HL-60 (cell line): ENCODE measurements around the gene GLDN.
"Not testable (repeated sequence)": the region's sequence is repeated elsewhere in the genome, so short reads cannot be mapped to it uniquely, and the experiment has no call there.

Experiments used
- DNase-seq, 2 experiments: peaks; one replicate each; pipeline ENCODE4 v3.0.0-alpha.2; 2010 to 2020; ENCODE audit warnings: low read depth in 1 of 2, low spot score in 1 of 2
- H3K27ac ChIP-seq: fragments of 250-450 bp; sonication (Bioruptor Pico); replicated peaks from 2 replicates; pipeline ENCODE4 v1.5.1; 2020; ENCODE audit warnings: mild to moderate bottlenecking, moderate library complexity
- H3K27me3 ChIP-seq: fragments of 250-450 bp; sonication (Bioruptor Pico); 2 replicates; pipeline ENCODE4 v1.5.1; 2021; ENCODE audit warnings: mild to moderate bottlenecking, moderate library complexity; ENCODE audit not compliant: insufficient read depth, poor library complexity, severe bottlenecking
- H3K4me3 ChIP-seq: replicated peaks from 2 replicates; pipeline ENCODE4 v1.5.1; 2011; ENCODE audit warnings: mild to moderate bottlenecking, control low read depth, low read length; ENCODE audit not compliant: insufficient read depth
- GABPA ChIP-seq: IDR thresholded peaks from 2 replicates; pipeline ENCODE4 v1.6.1; 2012; ENCODE audit warnings: low read depth
- POLR2AphosphoS5 ChIP-seq: IDR thresholded peaks from 2 replicates; pipeline ENCODE4 v1.6.1; 2012; ENCODE audit warnings: low read depth
- SPI1 ChIP-seq: IDR thresholded peaks from 2 replicates; pipeline ENCODE4 v1.6.1; 2012; ENCODE audit warnings: low read depth, mild to moderate bottlenecking, borderline replicate concordance
- TF ChIP-seq, protein P1 (sequence below): IDR thresholded peaks from 2 replicates; pipeline ENCODE4 v1.6.1; 2012; ENCODE audit warnings: low read depth; ENCODE audit not compliant: insufficient replicate concordance
- TF ChIP-seq, protein P2 (sequence below): IDR thresholded peaks from one replicate; pipeline ENCODE4 v1.5.1; 2011; ENCODE audit warnings: low read length, control low read depth, inconsistent platforms; ENCODE audit not compliant: insufficient read depth

GLDN gene

DNA sequence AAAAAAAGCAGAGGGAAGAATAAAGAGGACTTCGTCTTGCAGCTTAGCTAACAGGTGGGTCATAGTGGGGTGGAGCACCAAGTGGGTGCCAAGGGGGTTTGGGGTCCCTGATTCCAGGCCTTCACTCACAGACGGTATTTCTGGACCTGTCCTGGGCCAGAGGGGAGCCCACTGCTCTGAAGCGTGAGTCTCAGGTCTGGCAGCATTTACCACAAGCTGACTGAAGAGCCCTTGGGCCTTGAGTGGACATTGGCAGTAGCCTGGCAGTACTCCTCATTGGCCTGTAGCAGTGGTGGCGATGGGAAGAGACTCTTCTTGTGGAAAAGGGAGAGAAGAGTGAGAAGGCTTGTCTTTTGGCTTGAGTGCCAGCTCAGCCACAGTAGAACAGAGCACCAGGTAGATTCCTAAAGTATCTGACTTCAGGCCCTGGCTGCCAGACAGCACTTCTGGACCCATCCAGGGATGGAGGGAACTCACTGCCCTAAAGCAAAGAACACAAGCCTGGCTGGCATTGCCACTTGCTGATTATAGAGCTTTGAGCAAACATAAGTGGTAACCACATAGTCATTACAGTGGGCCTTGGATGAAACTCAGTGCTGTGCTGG, 72.9 kb downstream of the GLDN start:
- no peak for DNase-seq
- Histone ChIP-seq H3K27me3 (no peaks in the 10 kb centered on the region), H3K27ac (no peak overlapping the region), H3K4me3 (no peak overlapping the region)
- no peak for TF ChIP-seq POLR2AphosphoS5
- TF ChIP-seq, protein P1, sequence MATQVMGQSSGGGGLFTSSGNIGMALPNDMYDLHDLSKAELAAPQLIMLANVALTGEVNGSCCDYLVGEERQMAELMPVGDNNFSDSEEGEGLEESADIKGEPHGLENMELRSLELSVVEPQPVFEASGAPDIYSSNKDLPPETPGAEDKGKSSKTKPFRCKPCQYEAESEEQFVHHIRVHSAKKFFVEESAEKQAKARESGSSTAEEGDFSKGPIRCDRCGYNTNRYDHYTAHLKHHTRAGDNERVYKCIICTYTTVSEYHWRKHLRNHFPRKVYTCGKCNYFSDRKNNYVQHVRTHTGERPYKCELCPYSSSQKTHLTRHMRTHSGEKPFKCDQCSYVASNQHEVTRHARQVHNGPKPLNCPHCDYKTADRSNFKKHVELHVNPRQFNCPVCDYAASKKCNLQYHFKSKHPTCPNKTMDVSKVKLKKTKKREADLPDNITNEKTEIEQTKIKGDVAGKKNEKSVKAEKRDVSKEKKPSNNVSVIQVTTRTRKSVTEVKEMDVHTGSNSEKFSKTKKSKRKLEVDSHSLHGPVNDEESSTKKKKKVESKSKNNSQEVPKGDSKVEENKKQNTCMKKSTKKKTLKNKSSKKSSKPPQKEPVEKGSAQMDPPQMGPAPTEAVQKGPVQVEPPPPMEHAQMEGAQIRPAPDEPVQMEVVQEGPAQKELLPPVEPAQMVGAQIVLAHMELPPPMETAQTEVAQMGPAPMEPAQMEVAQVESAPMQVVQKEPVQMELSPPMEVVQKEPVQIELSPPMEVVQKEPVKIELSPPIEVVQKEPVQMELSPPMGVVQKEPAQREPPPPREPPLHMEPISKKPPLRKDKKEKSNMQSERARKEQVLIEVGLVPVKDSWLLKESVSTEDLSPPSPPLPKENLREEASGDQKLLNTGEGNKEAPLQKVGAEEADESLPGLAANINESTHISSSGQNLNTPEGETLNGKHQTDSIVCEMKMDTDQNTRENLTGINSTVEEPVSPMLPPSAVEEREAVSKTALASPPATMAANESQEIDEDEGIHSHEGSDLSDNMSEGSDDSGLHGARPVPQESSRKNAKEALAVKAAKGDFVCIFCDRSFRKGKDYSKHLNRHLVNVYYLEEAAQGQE = no peak
- TF ChIP-seq, protein P2, sequence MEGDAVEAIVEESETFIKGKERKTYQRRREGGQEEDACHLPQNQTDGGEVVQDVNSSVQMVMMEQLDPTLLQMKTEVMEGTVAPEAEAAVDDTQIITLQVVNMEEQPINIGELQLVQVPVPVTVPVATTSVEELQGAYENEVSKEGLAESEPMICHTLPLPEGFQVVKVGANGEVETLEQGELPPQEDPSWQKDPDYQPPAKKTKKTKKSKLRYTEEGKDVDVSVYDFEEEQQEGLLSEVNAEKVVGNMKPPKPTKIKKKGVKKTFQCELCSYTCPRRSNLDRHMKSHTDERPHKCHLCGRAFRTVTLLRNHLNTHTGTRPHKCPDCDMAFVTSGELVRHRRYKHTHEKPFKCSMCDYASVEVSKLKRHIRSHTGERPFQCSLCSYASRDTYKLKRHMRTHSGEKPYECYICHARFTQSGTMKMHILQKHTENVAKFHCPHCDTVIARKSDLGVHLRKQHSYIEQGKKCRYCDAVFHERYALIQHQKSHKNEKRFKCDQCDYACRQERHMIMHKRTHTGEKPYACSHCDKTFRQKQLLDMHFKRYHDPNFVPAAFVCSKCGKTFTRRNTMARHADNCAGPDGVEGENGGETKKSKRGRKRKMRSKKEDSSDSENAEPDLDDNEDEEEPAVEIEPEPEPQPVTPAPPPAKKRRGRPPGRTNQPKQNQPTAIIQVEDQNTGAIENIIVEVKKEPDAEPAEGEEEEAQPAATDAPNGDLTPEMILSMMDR = no peak
- no peak for TF ChIP-seq GABPA
- TF ChIP-seq SPI1 = no peak

DNA sequence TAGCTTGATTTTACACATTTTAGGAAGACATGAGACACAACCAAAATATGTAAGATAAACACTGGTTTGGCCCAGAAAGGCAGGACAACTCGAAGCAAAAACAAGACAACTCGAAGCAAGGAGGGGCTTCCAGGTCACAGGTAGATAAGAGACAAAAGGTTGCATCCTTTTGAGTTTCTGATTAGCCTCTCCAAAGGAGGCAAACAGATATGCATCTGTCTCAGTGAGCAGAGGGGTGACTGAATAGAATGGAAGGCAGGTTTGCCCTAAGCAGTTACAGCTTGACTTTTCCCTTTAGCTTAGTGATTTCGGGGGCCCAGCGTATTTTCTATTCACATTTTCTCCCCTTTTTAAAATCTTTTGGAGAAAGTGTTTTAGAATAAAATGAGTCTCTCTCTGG, 74.7 kb downstream of the GLDN start:
- Histone ChIP-seq H3K4me3 (no peak overlapping the region), H3K27me3 (no peaks in the 10 kb centered on the region), H3K27ac (no peak overlapping the region)
- no peak for DNase-seq
- TF ChIP-seq, protein P2 = no peak
- TF ChIP-seq POLR2AphosphoS5 = no peak
- TF ChIP-seq SPI1 = no peak
- TF ChIP-seq GABPA = no peak
- TF ChIP-seq, protein P1 = no peak

DNA sequence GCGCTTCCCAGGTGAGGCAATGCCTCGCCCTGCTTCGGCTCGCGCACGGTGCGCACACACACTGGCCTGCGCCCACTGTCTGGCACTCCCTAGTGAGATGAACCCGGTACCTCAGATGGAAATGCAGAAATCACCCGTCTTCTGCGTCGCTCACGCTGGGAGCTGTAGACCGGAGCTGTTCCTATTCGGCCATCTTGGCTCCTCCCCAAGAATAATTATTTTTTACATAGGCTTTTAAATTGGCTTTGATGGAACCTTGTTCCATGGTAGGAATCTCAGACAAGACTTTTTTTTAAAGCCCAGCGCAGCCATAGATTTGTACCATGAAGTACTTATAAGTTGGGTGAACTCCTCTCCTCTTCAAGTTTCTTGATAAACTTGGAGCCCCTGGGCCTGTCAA, 81.6 kb downstream of the GLDN start:
- not testable (repeated sequence) for H3K27me3 ChIP-seq, DNase-seq, H3K4me3 ChIP-seq, H3K27ac ChIP-seq

DNA sequence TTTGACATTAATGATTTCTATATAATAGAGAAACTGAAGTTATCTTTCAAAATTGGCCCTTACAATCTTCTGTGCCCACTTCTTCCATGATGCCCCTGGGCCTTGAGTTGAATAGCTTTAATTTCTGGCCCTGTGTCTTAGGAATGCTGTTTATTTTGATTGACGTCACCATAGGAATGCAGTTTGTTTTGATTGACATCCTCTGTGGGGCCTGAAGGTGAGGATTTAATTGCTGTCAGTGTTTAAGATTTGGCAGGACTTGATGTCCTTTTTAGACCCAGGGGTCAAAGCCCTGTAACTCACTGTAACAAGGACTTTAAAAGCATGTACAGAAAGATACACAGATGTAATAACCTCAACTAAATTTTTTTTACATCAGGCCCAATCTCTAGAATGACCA, 83.3 kb downstream of the GLDN start:
- no peak for TF ChIP-seq GABPA
- no peak for TF ChIP-seq SPI1
- TF ChIP-seq, protein P2 = no peak
- TF ChIP-seq, protein P1 = no peak
- no peak for TF ChIP-seq POLR2AphosphoS5
- Histone ChIP-seq H3K27ac (no peak overlapping the region), H3K27me3 (no peaks in the 10 kb centered on the region), H3K4me3 (no peak overlapping the region)
- DNase-seq = no peak
